HUES64 (cell line): ENCODE data around the gene ATG7.

Experiments
- H3K27ac ChIP-seq: 2 replicates; pipeline ENCODE4 v1.7.0; 2013; ENCODE audit warnings: low read depth, low read length, inconsistent platforms
- H3K27me3 ChIP-seq: 2 replicates; pipeline ENCODE4 v1.6.1; 2013; ENCODE audit warnings: mild to moderate bottlenecking, low read length; ENCODE audit not compliant: insufficient read depth
- H3K36me3 ChIP-seq: 2 replicates; pipeline ENCODE4 v1.6.1; 2013; ENCODE audit warnings: mild to moderate bottlenecking, low read length; ENCODE audit not compliant: insufficient read depth
- H3K4me1 ChIP-seq: 2 replicates; pipeline ENCODE4 v1.6.1; 2013; ENCODE audit warnings: mild to moderate bottlenecking, low read length, moderate library complexity; ENCODE audit not compliant: insufficient read depth
- H3K4me3 ChIP-seq: 2 replicates; pipeline ENCODE4 v1.5.1; 2013; ENCODE audit warnings: mild to moderate bottlenecking, low read length, moderate library complexity
- H3K9ac ChIP-seq: 2 replicates; pipeline ENCODE4 v1.6.1; 2013; ENCODE audit warnings: mild to moderate bottlenecking, low read depth, low read length
- H3K9me3 ChIP-seq: 2 replicates; pipeline ENCODE4 v1.6.1; 2013; ENCODE audit warnings: low read depth, low read length; ENCODE audit not compliant: insufficient read depth
- WGBS: fragments of 150-250, 120-280 bp; methylation state at CpG from one replicate; pipeline ENCODE4 v1.1.7; 2013; ENCODE audit warnings: missing lambda C conversion rate; 5-methylcytosine and 5-hydroxymethylcytosine counted together

The ATG7 gene

DNA sequence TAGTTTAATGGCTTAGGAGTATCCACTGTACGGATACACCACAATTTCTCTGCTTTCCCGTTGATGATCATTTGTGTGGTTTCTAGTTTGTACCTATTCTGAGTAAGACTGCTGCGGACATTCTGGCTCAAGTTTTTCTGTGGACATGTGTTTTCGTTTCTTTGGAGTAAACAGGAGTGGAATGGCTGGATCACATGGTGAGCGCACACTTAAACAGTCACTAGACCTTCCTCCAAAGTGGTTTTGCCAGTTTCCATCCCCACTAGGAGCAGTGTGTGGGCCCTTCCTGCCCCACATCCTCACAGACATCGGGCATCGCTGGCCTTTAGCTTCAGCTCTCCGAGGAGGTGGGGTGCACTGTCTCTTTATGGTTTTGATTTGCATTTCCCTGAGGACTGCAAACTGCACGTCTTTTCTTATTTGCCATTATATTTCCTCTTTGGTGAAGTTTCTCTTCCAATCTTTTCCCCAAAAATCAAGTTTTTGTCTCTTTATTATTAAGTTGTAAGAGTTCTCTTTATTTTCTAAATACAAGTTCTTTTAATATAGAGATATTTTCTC, 277.5 kb downstream of the ATG7 start:
- H3K4me1 ChIP-seq, result no peaks in the 10 kb centered on the region
- no peak overlapping the region for H3K27ac ChIP-seq

GRCh38 chr3:11551036-11551435, 278.8 kb downstream of the ATG7 start:
- Histone ChIP-seq H3K9me3 (no peaks in the 10 kb centered on the region), H3K4me3 (no peak overlapping the region), H3K27ac (no peak overlapping the region), H3K4me1 (no peaks in the 10 kb centered on the region), H3K9ac (no peak overlapping the region), H3K36me3 (peaks cover 5% of the 10 kb centered on the region; the same call in 1 of the 2 replicates), H3K27me3 (no peaks in the 10 kb centered on the region)
- 95% methylated on average over 17 of the region's 17 CpGs for WGBS

More for the DNA sequence above, 277.5 kb downstream of the ATG7 start:
- 93% methylated on average over 9 of the region's 9 CpGs for WGBS
- Histone ChIP-seq H3K36me3 (no peaks in the 10 kb centered on the region; the same call in 1 of the 2 replicates), H3K9ac (no peak overlapping the region), H3K4me3 (no peak overlapping the region), H3K27me3 (no peaks in the 10 kb centered on the region), H3K9me3 (no peaks in the 10 kb centered on the region)

- 94% methylated on average over 16 of the region's 16 CpGs for WGBS
- no peaks in the 10 kb centered on the region for H3K27me3 ChIP-seq
- peaks cover 10% of the 10 kb centered on the region for H3K36me3 ChIP-seq
- H3K9me3 ChIP-seq, result no peaks in the 10 kb centered on the region
- H3K27ac ChIP-seq, result no peak overlapping the region
- no peak overlapping the region for H3K4me3 ChIP-seq
- no peak overlapping the region for H3K9ac ChIP-seq
- H3K4me1 ChIP-seq, result peaks cover 6% of the 10 kb centered on the region; the same call in 1 of the 2 replicates
Measured at GRCh38 chr3:11552289-11553264, 280.4 kb downstream of the ATG7 start.

DNA sequence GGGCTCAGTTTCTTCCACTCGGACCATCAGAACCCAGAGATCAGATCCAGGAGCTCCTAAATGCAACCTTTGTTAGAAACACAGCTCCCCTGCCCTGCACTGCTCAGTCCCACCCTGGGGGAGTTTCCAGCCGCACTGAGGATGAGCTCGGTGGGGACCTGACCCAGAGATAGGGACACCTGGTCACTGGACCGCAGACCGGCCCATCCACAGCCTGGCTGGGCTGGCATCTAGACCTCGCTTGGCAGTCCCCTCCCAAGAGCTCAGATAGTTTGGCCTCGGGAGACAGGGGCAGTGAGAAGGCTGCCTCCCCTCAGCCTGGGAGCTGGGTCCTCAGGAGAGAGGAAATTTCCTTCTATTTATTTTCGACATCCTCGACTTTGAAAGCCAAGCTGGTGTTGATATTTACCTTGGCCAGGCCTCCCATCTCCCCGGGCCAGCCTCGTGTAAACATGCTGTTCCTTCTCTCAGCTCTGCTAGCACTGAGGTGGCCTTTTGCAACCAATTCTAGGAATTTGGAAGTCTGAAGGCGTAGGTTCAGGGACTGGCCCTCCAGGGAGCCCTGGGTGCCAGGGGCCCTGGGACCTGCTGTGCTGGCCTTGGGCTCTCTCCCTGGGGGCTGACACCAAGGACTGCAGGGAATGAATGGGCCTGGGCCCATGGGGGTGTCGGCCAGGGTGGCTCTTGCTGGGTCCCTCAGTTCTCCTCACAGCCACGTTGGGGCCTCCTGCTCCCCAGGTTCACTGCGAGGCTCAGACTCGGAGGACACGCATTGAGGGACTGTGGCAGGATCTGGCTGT, 281.4 kb downstream of the ATG7 start:
- Histone ChIP-seq H3K9ac (no peak overlapping the region), H3K4me1 (peaks cover 9% of the 10 kb centered on the region; the same call in 1 of the 2 replicates), H3K27me3 (no peaks in the 10 kb centered on the region), H3K9me3 (no peaks in the 10 kb centered on the region), H3K36me3 (peaks cover 20% of the 10 kb centered on the region), H3K27ac (no peak overlapping the region), H3K4me3 (no peak overlapping the region)
- 87% methylated on average over 17 of the region's 17 CpGs for WGBS

DNA sequence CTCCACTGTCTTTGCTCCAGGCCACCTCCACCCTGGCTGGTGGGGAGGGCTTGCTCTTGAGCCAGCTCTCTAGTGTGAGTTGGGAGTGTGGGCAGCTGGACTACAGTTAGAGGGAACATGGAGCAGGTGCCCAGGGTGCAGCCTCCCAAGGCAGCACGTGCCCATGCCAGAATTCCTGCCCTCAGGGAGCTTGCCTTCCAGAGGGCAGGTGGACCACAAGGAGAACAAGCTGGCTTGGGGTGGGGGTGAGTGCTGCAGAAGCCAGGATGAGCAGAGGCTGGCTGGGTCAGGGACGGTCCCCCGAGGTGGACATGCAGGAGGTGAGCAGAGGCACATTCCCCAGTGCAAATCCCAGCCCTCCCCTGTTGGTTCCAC, 282.0 kb downstream of the ATG7 start:
- Histone ChIP-seq H3K4me1 (peaks cover 9% of the 10 kb centered on the region; the same call in 1 of the 2 replicates), H3K27me3 (no peaks in the 10 kb centered on the region), H3K4me3 (no peak overlapping the region), H3K27ac (no peak overlapping the region), H3K36me3 (peaks cover 25% of the 10 kb centered on the region), H3K9ac (no peak overlapping the region), H3K9me3 (no peaks in the 10 kb centered on the region)
- 96% methylated on average over 3 of the region's 3 CpGs for WGBS

GRCh38 chr3:11554666-11555065, 282.5 kb downstream of the ATG7 start:
- Histone ChIP-seq H3K9ac (no peak overlapping the region), H3K36me3 (peaks cover 28% of the 10 kb centered on the region), H3K27ac (no peak overlapping the region), H3K4me1 (peaks cover 9% of the 10 kb centered on the region; the same call in 1 of the 2 replicates), H3K4me3 (no peak overlapping the region), H3K27me3 (no peaks in the 10 kb centered on the region), H3K9me3 (no peaks in the 10 kb centered on the region)
- WGBS, result 91% methylated on average over 12 of the region's 12 CpGs

GRCh38 chr3:11555211-11555782, 283.1 kb downstream of the ATG7 start:
- 96% methylated on average over 13 of the region's 13 CpGs for WGBS

GRCh38 chr3:11555881-11556633, 283.9 kb downstream of the ATG7 start:
- Histone ChIP-seq H3K4me3 (no peak overlapping the region), H3K4me1 (peaks cover 9% of the 10 kb centered on the region; the same call in 1 of the 2 replicates), H3K27ac (no peak overlapping the region), H3K9me3 (no peaks in the 10 kb centered on the region), H3K27me3 (no peaks in the 10 kb centered on the region), H3K9ac (no peak overlapping the region), H3K36me3 (peaks cover 32% of the 10 kb centered on the region)
- WGBS, result 93% methylated on average over 21 of the region's 23 CpGs

More at GRCh38 chr3:11555211-11555782, 283.1 kb downstream of the ATG7 start:
- Histone ChIP-seq H3K9ac (no peak overlapping the region), H3K27me3 (no peaks in the 10 kb centered on the region), H3K4me1 (peaks cover 9% of the 10 kb centered on the region; the same call in 1 of the 2 replicates), H3K27ac (no peak overlapping the region), H3K36me3 (peaks cover 30% of the 10 kb centered on the region), H3K9me3 (no peaks in the 10 kb centered on the region), H3K4me3 (no peak overlapping the region)

- peaks cover 32% of the 10 kb centered on the region for H3K36me3 ChIP-seq
- no peak overlapping the region for H3K27ac ChIP-seq
- WGBS, result 91% methylated on average over 16 of the region's 16 CpGs
Measured at GRCh38 chr3:11556851-11557644, 284.9 kb downstream of the ATG7 start.

More at GRCh38 chr3:11556851-11557644, 284.9 kb downstream of the ATG7 start:
- Histone ChIP-seq H3K4me1 (peaks cover 9% of the 10 kb centered on the region; the same call in 1 of the 2 replicates), H3K9me3 (no peaks in the 10 kb centered on the region), H3K27me3 (no peaks in the 10 kb centered on the region), H3K4me3 (no peak overlapping the region), H3K9ac (no peak overlapping the region)
